ENCODE measurements around the gene EIF3I.

The EIF3I gene

GRCh38 chr1:32205401-32206370, 16.5 kb upstream of the EIF3I start, which contains the start of gene IQCC:
Gene IQCC (plus strand): TSS chr1:32205671. CDS start chr1:32205682, 11 bp downstream.
- Histone ChIP-seq H3K79me2 (ENCODE audit: low read length) (peaks cover 23% of the 10 kb centered on the region), H3K4me3 (ENCODE audit: low read length) (peak within 1 kb of the TSS; percentile 76), H3K27me3 (ENCODE audit: low read depth, low read length) (no peaks in the 10 kb centered on the region), H3K9me3 (ENCODE audit: insufficient read depth, low read length) (no peaks in the 10 kb centered on the region), H3K9ac (ENCODE audit: low read length) (peak within 1 kb of the TSS; percentile 55; the same call in 1 of the 2 replicates), H2AFZ (ENCODE audit: low read depth, low read length) (no peak within 1 kb of the TSS), H3K4me2 (ENCODE audit: low read length) (peak within 1 kb of the TSS; percentile 66), H3K27ac (ENCODE audit: low read length) (no peak within 1 kb of the TSS), H4K20me1 (ENCODE audit: insufficient read depth, low read length) (no peaks in the 10 kb centered on the region), H3K36me3 (replicated peaks; ENCODE audit: low read depth, low read length) (peaks cover 26% of the 10 kb centered on the region), H3K4me1 (ENCODE audit: low read length) (peaks cover 40% of the 10 kb centered on the region)
- TF ChIP-seq EZH2phosphoT487 (IDR thresholded peaks at IDR 0.05; ENCODE audit: low read depth) (no peak), CTCF (IDR thresholded peaks at IDR 0.05; ENCODE audit: low read depth, low read length) (no peak)

GRCh38 chr1:32208469-32208868, 13.7 kb upstream of the EIF3I start:
- H3K4me2 ChIP-seq (ENCODE audit: low read length) = no peak overlapping the region
- peaks cover 30% of the 10 kb centered on the region for H3K4me1 ChIP-seq (ENCODE audit: low read length)
- no peak for TF ChIP-seq EZH2phosphoT487 (IDR thresholded peaks at IDR 0.05; ENCODE audit: low read depth)

GRCh38 chr1:32208891-32209328, 13.3 kb upstream of the EIF3I start, which contains the start of gene DCDC2B:
Gene DCDC2B (plus strand): TSS chr1:32209089. CDS start chr1:32209094, 5 bp downstream.
- H2AFZ ChIP-seq (ENCODE audit: low read depth, low read length) = no peak within 1 kb of the TSS
- no peaks in the 10 kb centered on the region for H3K27me3 ChIP-seq (ENCODE audit: low read depth, low read length)
- no peaks in the 10 kb centered on the region for H3K9me3 ChIP-seq (ENCODE audit: insufficient read depth, low read length)
- no peak within 1 kb of the TSS for H3K27ac ChIP-seq (ENCODE audit: low read length)
- no peak for TF ChIP-seq CTCF (IDR thresholded peaks at IDR 0.05; ENCODE audit: low read depth, low read length)
- TF ChIP-seq EZH2phosphoT487 (IDR thresholded peaks at IDR 0.05; ENCODE audit: low read depth) = no peak
- peaks cover 19% of the 10 kb centered on the region for H3K36me3 ChIP-seq (replicated peaks; ENCODE audit: low read depth, low read length)
- H3K4me1 ChIP-seq (ENCODE audit: low read length) = peaks cover 30% of the 10 kb centered on the region
- H3K4me3 ChIP-seq (ENCODE audit: low read length) = no peak within 1 kb of the TSS
- H3K4me2 ChIP-seq (ENCODE audit: low read length) = no peak within 1 kb of the TSS
- H4K20me1 ChIP-seq (ENCODE audit: insufficient read depth, low read length) = no peaks in the 10 kb centered on the region
- no peak within 1 kb of the TSS for H3K9ac ChIP-seq (ENCODE audit: low read length)
- no peaks in the 10 kb centered on the region for H3K79me2 ChIP-seq (ENCODE audit: low read length)

More at GRCh38 chr1:32208469-32208868, 13.7 kb upstream of the EIF3I start:
- no peaks in the 10 kb centered on the region for H4K20me1 ChIP-seq (ENCODE audit: insufficient read depth, low read length)
- H3K27ac ChIP-seq (ENCODE audit: low read length) = no peak overlapping the region
- no peaks in the 10 kb centered on the region for H3K9me3 ChIP-seq (ENCODE audit: insufficient read depth, low read length)
- no peak overlapping the region for H3K4me3 ChIP-seq (ENCODE audit: low read length)
- H3K36me3 ChIP-seq (replicated peaks; ENCODE audit: low read depth, low read length) = peaks cover 23% of the 10 kb centered on the region
- no peak overlapping the region for H2AFZ ChIP-seq (ENCODE audit: low read depth, low read length)
- no peak overlapping the region for H3K9ac ChIP-seq (ENCODE audit: low read length)
- H3K27me3 ChIP-seq (ENCODE audit: low read depth, low read length) = no peaks in the 10 kb centered on the region
- peaks cover 3% of the 10 kb centered on the region; the same call in 1 of the 2 replicates for H3K79me2 ChIP-seq (ENCODE audit: low read length)

GRCh38 chr1:32215629-32216480, 6.4 kb upstream of the EIF3I start:
- no peaks in the 10 kb centered on the region for H3K79me2 ChIP-seq (ENCODE audit: low read length)
- H3K27ac ChIP-seq (ENCODE audit: low read length) = no peak overlapping the region
- no peak overlapping the region for H3K4me2 ChIP-seq (ENCODE audit: low read length)
- H4K20me1 ChIP-seq (ENCODE audit: insufficient read depth, low read length) = no peaks in the 10 kb centered on the region
- no peak overlapping the region for H2AFZ ChIP-seq (ENCODE audit: low read depth, low read length)
- H3K9ac ChIP-seq (ENCODE audit: low read length) = no peak overlapping the region
- no peak overlapping the region for H3K4me3 ChIP-seq (ENCODE audit: low read length)
- TF ChIP-seq CTCF (IDR thresholded peaks at IDR 0.05; ENCODE audit: low read depth, low read length) (peak; percentile 72), EZH2phosphoT487 (IDR thresholded peaks at IDR 0.05; ENCODE audit: low read depth) (no peak)
- H3K4me1 ChIP-seq (ENCODE audit: low read length) = peaks cover 5% of the 10 kb centered on the region; the same call in 1 of the 2 replicates
- no peaks in the 10 kb centered on the region for H3K27me3 ChIP-seq (ENCODE audit: low read depth, low read length)
- no peaks in the 10 kb centered on the region for H3K36me3 ChIP-seq (replicated peaks; ENCODE audit: low read depth, low read length)
- no peaks in the 10 kb centered on the region for H3K9me3 ChIP-seq (ENCODE audit: insufficient read depth, low read length)

Measured in OCI-LY3 (cell line).